ENCODE results near the gene KCNK7. TPM values are rescaled to one million over a fixed set of nuclear protein-coding genes. Genes with fewer than 3 reads are reported as not detected.
A peak's percentile ranks its signal among the peaks of the same experiment; 100 is the strongest.

Gene KCNK7
- total RNA-seq, 1 experiment from 2014 or later = 0.61 TPM

- Histone ChIP-seq H3K36me3 (ENCODE audit: control insufficient read depth in 1 of 2, insufficient read depth in 2 of 2, low read length in 2 of 2) (peaks cover under 1% of the 10 kb centered on the region in 2 experiments; a peak in 1 of 4 replicates), H4K20me1 (ENCODE audit: insufficient read depth) (no peaks in the 10 kb centered on the region), H3K9ac (ENCODE audit: low read length) (peak overlapping the region; percentile 98), H3K4me2 (ENCODE audit: low read length) (peak overlapping the region; percentile 78), H3K79me2 (ENCODE audit: insufficient read depth, low read length) (peaks cover 54% of the 10 kb centered on the region), H3K27me3 (ENCODE audit: insufficient read depth, low read length) (no peaks in the 10 kb centered on the region), H3K9me3 (ENCODE audit: control insufficient read depth in 1 of 2, insufficient read depth in 1 of 2, low read depth in 1 of 2, low read length in 2 of 2) (no peaks in the 10 kb centered on the region), H2AFZ (ENCODE audit: low read depth, low read length, poor library complexity, severe bottlenecking) (no peak overlapping the region), H3K27ac (ENCODE audit: low read depth, low read length) (peak overlapping the region; percentile 94), H3K9me2 (ENCODE audit: insufficient read depth) (no peaks in the 10 kb centered on the region), H3K4me3 (replicated peaks in 1 of 2; ENCODE audit: low read depth in 1 of 2, low read length in 2 of 2) (peak overlapping the region; percentile 97 to 100), H3K4me1 (ENCODE audit: control insufficient read depth in 1 of 2, insufficient read depth in 2 of 2, low read length in 2 of 2) (peaks cover 47 to 68% of the 10 kb centered on the region in 2 experiments)
- RAD21 ChIA-PET (ENCODE audit: low non-redundant PET in 1 of 2, low total read pairs in 2 of 2, uncharacterized antibody in 2 of 2, unreplicated experiment in 2 of 2) = interaction anchor here in 1 of 2 experiments (1.0 kb wide), 1 partner anchor 34 kb away, joined by 3 read pairs; no protein-coding TSS in a partner anchor
- BruUV-seq (replicated peaks) = no TSS peak
- DNase-seq (ENCODE audit: low read depth, low spot score) = peak; percentile 83
- intact Hi-C loops (cut with micrococcal nuclease) = loop anchor here (5.0 kb wide), 1 partner anchor 192 kb away; the partner anchor contains the start of gene SLC25A45
- CTCF ChIA-PET = interaction anchor here (2.5 to 4.5 kb wide), 3 partner anchors 14 to 41 kb away, joined by 9 to 89 read pairs (median 12); partner anchors contain the start of gene PCNX3
- TF ChIP-seq, protein P1, sequence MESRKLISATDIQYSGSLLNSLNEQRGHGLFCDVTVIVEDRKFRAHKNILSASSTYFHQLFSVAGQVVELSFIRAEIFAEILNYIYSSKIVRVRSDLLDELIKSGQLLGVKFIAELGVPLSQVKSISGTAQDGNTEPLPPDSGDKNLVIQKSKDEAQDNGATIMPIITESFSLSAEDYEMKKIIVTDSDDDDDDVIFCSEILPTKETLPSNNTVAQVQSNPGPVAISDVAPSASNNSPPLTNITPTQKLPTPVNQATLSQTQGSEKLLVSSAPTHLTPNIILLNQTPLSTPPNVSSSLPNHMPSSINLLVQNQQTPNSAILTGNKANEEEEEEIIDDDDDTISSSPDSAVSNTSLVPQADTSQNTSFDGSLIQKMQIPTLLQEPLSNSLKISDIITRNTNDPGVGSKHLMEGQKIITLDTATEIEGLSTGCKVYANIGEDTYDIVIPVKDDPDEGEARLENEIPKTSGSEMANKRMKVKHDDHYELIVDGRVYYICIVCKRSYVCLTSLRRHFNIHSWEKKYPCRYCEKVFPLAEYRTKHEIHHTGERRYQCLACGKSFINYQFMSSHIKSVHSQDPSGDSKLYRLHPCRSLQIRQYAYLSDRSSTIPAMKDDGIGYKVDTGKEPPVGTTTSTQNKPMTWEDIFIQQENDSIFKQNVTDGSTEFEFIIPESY (IDR thresholded peaks at IDR 0.05; ENCODE audit: extremely low read depth, insufficient replicate concordance, low read length) = no peak
- TF ChIP-seq TCF7L2 (IDR thresholded peaks at IDR 0.05; ENCODE audit: borderline replicate concordance, extremely low read depth, insufficient read depth, insufficient read length) = peak; percentile 45
- TF ChIP-seq, protein P2, sequence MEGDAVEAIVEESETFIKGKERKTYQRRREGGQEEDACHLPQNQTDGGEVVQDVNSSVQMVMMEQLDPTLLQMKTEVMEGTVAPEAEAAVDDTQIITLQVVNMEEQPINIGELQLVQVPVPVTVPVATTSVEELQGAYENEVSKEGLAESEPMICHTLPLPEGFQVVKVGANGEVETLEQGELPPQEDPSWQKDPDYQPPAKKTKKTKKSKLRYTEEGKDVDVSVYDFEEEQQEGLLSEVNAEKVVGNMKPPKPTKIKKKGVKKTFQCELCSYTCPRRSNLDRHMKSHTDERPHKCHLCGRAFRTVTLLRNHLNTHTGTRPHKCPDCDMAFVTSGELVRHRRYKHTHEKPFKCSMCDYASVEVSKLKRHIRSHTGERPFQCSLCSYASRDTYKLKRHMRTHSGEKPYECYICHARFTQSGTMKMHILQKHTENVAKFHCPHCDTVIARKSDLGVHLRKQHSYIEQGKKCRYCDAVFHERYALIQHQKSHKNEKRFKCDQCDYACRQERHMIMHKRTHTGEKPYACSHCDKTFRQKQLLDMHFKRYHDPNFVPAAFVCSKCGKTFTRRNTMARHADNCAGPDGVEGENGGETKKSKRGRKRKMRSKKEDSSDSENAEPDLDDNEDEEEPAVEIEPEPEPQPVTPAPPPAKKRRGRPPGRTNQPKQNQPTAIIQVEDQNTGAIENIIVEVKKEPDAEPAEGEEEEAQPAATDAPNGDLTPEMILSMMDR (IDR thresholded peaks at IDR 0.05 in 2 of 3, conservative IDR thresholded peaks at IDR 0.05 in 1 of 3; ENCODE audit: borderline replicate concordance in 1 of 3, insufficient read depth in 1 of 3, low read depth in 2 of 3, low read length in 2 of 3) = peak in 2 of 3 experiments; percentile 69 to 71; a peak in 4 of 6 replicates
- TF ChIP-seq POLR2AphosphoS5 (IDR thresholded peaks at IDR 0.05; ENCODE audit: low read depth, low read length) = peak; percentile 67; the same call in 1 of the 2 replicates
- ATAC-seq = peak; percentile 37
- POLR2A ChIA-PET = interaction anchor here (0.6 kb wide), 1 partner anchor 324 kb away, joined by 3 read pairs; no protein-coding TSS in a partner anchor
These were observed 21.3 kb downstream of the KCNK7 start for GRCh38 chr11:65574109-65574810.
